Activated CD4-positive, alpha-beta T cell treated with anti-CD3 and anti-CD28 coated beads, Interleukin-10, Interleukin-2, amounts not matched to agents 100 ng/mL and 50 ng/mL, durations not matched to agents 16 hours and 8 hours (primary cell): ENCODE measurements around the gene GOLIM4.
"Not testable (repeated sequence)": the region's sequence is repeated elsewhere in the genome, so short reads cannot be mapped to it uniquely, and the experiment has no call there.

Experiments
- DNase-seq: peaks from one replicate; pipeline ENCODE4 v3.0.0-alpha.2; 2020

Gene GOLIM4

DNA sequence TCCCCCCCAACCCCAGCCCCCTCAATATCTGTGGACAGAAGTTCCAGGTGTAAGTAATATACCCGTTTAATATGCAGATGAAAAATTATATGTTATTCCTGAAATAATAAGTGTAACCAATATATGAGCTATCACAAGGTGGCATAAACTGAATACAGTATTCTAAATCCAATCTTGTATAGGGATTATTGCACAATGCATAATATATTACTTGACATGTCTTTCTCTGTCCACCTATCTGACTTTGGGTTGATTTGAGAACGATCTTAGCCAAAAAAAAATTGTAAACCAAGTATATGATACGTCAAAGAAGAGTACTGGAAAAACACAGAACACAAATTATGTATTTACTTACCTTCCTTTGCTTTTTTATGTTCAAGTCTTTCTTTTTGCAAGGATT is 47.8 kb downstream of the GOLIM4 start:
- no peak for DNase-seq

DNA sequence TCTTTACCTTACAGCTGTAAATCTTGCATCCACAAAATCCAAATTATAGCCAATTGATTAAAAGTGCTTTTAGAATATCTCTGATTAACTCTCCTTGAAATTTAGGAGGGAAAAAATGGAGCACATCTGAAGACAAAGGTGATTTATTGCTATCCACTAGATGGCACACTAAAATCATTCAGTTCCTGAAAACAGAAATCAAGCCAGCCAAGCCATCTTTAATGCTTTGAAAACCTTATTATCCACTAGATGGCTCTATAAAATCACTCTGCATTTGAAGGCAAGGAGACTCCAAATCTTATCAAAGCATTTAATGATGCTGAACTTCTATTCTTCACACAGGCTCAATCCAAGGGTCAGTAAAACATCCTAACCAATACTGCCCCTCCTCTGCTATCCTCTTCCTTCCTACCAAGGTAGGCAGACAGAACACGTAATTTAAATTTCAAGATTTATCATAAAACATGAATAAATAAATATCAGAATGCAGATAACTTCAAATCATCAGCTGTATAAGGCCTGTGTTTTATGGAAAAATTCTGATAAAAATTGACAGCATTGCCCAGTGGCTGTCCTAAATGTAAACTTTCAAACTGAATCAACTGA is 48.4 kb downstream of the GOLIM4 start:
- peak; percentile 72 for DNase-seq

DNA sequence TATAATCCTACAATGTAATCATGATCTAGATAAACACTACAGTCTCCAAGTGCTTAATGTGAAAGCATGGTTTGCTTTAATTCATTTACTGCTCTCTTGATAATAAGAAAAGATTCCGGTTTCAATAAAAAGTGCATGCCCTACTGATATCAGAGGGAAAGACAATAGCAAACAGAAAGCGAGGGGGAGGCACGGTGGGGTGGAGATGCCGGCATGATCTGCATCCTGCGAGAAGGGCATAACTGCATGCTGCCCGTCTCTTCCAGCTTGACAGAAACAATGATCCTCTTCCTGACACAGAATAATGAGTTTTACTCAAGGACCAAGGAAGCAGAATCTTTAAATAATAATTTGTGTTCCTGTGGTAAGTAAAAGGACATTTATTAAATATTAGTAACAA is 51.7 kb downstream of the GOLIM4 start:
- DNase-seq: no peak

DNA sequence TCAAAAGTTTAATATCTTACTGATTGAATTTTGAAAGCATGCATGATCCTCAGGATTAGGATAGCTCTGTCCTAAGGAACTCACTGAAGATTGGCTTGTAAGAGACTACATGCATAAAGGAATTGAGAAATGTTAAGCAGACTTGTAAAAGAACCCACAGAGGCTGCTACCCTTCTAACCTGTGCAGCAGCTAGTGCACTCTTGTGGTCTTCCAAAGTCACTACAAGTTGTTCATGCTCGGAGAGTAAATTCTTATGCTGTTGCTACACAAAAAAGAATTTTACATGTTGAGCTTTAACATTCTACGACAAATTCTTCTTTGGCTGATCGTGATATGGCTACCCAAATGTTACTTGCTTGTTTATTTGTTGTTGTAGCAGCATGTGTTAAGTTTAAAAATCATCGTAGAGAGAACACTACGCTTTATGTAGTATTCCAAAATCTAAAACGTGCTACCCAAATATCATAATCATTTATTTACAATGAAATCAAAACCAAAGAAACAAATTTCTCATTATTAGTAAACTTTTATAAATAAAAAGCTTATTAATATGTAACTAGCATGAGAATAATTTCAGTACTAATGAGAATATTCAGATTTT is 55.0 kb downstream of the GOLIM4 start:
- peak; percentile 46 for DNase-seq

DNA sequence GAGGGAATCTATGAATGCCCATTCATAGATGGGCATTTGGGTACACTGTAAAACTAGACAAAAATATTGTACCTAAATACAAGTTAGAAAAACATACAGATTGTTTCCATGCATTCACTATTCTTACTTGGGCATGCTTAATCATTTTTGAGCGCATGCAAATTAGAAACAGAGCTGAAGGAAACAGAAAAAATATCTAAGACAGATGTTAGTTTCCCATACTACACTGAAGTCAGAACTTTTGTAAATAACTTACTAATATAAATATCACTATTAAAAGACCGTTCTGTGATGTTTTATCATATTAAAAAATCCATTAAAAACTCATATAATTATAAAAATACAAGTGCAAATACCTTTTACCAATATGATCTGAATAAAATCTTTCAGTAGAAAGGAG is 58.7 kb downstream of the GOLIM4 start:
- no peak for DNase-seq

DNA sequence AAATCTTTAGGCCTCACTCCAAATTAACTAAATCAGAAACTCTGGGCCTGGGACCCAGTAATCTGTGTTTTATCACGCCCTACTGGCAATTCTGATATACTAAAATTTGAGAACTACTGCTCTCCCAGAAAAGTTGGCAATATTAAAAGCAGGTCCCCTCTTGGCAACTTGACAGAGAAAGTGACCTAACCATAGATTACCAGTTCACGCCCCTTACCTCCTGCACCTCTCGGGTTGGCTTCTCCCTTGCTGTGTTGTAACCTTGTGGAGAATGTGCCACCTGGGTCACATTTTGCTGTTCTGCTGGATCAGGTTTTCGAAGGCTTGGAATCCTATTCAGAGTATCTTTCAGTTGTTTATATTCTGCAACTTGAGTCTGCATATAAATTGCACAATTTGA is 59.1 kb downstream of the GOLIM4 start:
- DNase-seq: no peak

DNA sequence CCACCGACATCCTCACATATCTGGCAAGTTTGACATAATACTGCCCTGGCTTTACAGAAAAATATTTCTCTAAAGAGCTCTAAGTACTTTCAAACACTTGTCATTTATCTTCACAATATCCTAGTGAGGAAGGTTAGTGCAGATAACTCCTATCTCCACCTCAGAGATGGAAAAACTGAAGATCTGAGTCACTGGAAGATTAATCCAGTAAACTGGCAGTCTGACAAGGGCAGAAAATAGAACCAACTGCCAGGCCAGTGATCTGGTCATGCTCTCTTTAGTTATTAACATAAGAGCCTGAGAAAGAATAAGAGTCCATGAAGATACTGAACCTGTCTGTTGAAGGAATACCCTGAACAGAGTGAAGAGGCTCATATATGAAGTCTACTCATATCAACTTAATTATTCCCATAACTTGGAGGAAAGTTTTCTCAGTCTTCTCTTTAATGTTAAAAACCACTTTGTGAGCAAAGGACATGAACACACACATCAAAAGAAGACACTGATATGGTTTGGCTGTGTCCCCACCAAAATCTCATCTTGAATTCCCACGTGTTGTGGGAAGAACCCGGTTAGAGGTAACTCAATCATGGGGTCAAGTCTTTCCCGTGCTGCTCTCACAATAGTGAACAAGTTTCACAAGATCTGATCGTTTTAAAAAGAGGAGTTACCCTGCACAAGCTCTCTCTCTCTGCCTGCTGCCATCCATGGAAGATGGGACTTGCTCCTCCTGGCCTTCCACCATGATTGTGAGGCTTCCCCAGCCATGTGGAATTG is 61.4 kb downstream of the GOLIM4 start:
- DNase-seq: no peak

DNA sequence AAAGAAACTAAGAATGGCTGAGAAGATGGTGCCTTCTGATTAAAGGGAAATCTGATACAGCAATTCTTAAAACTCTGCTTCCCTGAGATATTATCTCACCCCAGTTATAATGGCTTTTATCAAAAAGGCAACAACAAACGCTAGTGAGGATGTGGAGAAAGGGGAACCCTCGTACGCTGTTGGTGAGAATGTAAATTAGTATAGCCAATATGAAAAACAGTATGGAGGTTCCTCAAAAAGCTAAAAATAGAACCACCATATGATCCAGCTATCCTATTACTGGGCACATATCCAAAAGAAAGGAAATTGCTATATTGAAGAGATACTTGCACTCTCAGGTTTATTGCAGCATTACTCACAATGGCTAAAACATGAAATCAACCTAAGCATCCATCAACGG is 65.1 kb downstream of the GOLIM4 start:
- DNase-seq: no peak

DNA sequence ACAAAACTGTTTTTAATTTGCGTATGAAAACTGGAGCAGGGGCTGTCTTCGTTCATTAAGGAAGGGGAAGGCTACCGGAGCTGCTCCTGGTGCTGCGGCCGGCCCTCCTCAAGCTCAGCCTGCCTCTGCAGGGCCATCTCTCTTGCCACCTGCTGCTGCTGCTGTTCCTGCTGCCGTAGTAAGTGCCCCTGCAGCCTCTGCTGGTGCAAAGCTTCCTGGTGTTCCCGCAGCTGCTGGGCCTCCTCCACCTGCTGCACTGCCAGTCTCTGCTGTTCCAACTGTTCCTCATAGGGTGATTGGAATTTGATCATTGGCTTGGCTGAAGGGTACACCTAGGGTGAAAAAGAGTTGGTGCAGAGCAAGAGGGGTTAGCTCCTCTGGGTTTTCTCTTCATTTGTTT is 66.0 kb downstream of the GOLIM4 start:
- DNase-seq: no peak

DNA sequence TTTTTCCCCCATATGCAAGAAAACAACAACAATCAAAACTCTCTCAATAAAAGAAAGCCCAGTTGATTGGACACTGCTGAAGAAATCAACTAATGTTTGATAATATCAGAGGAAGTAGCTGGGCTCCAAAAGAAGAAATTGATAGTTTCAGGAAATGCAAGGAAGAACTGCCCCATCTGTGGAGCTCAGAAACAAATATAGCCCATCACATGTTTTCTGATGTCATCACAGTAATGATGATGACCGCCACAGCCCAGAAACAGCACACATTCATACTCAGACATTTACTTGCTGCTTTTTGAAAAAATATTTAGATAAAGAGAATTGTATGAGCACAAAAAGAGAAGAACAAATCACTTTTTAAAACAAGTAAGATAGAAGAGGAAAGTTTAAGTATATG is 67.6 kb downstream of the GOLIM4 start:
- no peak for DNase-seq

DNA sequence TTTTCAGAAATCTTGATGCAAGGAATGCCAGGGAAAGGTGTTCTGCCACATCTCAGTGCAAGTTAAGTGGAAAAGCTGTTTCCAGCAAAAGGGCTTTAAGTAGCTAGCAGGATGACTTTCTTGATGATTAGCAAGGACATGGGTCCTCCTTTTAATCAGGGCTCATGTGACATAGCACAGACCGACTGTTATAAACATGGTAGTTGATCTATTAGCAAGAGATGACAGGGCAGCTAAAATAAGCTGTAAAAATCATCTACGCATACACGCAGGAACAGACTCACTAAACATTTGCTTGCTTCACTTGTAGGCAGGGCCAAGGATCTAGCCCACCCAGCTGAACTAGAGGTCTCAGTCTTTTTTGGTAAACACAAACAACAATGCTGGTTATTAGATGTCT is 69.0 kb downstream of the GOLIM4 start:
- no peak for DNase-seq

DNA sequence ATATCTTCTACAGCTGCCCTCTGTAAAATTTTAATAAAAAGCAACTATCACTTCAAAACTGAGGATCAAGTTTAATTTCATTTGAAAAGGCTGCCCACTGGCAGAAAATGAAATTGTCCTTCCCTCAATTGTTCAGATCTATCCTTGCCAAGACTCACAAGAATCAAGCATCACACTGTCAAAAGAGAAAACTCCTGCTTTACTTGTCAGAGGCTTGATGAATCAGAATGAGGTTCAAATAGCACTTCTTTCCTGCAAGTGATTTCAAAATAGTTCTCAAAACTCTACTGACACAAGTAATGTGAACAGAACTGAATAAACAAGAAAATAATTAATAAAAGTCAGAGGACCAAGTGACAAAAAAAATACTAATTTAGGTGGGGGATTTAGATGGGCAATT is 70.6 kb downstream of the GOLIM4 start:
- peak; percentile 30 for DNase-seq

DNA sequence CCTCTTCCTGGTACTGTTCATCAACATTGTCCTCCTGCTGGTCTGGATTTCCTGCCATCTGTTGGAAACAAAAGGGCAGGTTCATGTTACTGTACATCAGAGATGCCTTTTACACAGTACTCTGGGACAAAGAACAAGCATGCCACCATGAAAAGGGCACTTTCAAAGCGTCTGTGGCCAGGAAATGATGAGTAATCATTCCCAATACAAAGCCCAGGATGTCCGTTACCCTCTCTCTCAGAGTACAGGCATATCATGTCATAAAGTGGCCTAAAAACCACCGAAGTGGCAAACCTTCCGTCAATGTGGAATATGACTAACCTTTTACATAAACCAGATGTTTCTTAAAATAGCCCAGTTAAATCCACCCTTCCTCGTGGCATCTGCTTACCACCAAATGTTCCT is 71.2 kb downstream of the GOLIM4 start:
- DNase-seq: peak; percentile 85

DNA sequence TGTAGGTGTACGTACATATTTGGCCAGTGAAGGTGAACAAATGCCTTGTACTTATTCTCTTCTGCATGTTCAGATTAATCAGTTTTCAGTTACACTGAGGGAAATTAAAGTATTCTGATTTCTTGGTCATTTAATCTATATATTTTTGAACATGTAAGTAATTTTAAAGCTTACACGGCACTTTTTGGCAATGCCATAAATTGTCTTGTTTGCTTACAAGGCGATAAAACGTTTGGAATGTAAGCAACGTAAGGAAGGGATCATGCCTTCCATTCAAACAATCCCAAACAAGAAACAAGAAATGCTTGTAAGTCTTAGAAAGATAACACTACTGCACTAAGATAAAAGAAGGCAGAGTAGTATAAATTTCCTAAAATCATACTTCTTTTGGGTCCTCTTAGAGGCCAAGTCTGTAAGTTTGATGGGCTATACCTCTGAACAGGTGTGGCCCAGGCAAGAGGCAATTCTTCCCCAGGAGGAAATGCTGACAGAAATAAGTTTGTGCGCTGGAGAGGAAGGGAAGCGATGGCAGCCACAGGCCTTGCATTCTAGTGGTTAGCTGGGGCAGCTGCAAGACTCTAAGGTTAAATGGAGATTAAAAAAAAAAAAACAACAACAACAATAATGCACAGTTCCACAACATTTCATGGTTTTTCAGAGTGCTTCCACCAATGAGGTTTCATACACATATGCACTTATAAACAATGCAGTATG is 73.8 kb downstream of the GOLIM4 start:
- DNase-seq: no peak

DNA sequence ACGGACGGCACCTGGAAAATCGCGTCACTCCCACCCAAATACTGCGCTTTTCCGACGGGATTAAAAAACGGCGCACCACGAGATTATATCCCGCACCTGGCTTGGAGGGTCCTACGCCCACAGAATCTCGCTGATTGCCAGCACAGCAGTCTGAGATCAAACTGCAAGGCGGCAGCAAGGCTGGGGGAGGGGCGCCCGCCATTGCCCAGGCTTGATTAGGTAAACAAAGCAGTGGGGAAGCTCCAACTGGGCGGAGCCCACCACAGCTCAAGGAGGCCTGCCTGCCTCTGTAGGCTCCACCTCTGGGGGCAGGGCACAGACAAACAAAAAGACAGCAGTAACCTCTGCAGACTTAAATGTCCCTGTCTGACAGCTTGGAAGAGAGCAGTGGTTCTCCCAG is 84.4 kb downstream of the GOLIM4 start:
- DNase-seq: not testable (repeated sequence)

DNA sequence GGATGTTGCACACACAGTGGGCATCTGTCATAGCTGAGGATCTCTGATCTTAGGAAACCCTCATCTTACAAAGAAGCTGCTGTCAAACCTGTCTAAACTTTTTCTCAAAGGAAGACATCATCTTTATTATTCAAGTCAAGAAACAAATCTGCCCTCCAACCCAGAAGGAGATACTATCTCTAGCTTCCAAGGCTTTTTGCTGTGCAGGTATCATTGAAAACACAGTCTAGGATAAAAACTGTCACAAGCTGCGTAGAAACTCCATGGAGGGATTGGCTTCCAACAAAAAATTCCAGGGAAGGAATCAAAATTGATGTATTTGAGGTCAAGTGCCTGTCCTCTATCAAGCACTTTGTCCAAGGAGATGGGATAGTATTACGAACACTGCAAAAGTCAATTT is 89.1 kb downstream of the GOLIM4 start:
- DNase-seq: no peak

DNA sequence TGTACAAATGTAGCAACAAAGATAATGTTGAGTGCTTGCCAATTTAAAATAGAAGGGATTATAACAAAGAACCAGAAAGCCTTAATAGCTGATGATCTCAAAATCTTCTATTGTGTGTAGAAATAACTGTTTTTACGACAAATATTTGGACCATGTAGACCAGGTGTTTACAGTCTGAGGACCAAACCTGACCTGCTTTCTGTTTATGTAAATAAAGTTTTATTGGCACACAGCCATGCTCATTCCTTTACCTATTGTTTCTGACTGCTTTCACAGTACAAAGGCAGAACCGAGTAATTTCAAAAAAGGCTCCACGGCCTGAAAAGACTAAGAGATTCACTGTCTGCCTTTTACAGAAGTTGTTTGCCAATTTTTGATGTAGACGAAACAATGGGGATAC is 91.8 kb downstream of the GOLIM4 start:
- DNase-seq: no peak

DNA sequence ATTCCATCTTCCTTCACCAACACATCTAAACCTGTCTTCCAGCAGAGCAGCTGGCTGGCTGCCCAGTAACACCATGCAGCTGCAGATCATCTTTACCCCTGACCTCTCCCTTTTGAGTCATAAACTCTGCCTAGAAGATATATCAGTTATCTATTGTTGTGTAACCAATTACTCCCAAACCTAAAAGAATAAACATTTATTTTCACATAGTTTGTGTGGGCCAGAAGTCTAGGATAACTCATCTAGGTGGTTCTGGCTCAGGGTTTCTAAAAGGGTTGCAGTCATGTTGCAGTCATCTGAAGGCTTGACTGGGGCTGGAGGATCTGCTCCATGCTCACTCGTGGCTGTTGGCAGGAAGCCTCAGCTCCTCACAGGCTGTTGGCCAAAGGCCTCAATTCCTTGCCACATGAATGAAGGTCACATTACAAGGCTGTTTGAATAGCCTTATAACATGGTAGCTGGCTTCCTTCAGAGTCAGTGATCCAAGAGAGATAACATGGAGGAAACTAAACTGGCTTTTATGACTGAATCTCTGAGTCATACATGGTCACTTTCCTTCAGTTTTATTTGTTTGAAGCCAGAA is 92.8 kb downstream of the GOLIM4 start:
- DNase-seq: no peak

DNA sequence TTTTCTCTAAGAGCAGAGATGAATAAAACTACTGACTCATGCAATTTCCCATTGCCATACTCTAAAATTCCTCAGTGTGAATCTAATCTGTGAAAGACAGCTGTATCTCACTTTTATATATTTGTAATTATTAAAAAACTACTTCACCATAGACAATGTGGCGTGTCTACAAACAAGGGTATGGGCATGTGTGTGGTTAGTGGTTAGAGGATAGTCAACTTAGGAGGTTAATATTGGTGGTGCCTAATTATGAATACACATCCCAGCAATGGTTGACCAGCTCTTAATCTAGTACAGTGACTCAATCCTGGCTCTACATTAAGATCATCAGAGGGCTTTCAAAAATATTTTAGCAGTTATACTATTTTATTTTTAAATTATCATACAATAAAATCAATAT is 94.5 kb downstream of the GOLIM4 start:
- no peak for DNase-seq

DNA sequence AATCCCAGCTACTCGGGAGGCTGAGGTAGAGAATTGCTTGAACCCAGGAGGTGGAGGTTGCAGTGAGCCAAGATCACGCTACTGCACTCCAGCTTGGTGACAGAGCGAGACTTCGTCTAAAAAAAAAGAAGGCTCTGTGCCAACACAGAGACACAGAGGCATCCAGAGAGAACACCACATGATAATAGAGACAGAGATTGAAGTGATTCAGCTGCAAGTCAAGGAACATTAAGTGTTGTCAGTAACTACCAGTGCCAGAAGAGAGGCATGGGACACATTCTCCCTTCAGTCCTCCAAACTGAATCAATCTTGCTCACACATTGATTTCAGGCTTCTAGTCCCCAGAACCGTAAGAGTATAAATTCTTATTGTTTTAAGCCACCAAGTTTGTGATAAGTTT is 97.5 kb downstream of the GOLIM4 start:
- DNase-seq: no peak

DNA sequence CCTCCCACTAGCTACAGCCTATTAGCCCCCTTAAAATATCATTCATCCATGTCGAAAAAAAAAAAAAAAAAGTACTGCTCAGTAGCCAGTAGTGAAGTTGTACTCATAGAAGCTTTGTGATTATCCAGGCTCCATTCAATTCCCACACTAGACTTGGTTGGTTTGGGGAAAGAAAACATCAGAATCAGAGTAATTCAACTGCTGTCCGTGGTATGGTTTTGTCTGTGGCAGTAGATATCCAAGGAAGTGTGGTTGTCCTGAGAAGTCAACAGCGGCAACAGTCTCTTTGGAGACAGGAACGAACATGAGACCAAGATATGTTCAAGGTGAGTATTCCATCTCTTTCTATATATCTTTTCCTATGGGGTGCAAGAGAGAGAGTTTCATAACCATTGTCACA is 99.2 kb downstream of the GOLIM4 start:
- no peak for DNase-seq

DNA sequence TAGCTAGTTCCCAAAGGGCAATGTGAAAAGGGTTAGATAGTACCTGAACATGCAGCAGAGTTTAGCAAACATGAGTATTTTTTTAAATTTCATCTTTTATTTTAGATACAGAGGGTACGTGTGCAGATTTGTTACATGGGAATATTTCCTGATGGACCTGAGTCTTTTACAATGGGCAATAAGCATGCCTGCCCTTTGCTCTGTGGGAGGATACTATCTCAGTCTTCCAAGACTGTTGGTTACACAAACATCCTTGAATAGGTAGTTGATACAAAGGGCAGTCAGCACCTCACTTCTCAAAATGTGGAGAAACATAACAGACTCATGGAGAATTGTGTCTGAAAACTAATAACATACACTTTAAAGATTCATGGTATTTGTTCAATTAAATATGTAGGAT is 103.3 kb downstream of the GOLIM4 start:
- DNase-seq: no peak

DNA sequence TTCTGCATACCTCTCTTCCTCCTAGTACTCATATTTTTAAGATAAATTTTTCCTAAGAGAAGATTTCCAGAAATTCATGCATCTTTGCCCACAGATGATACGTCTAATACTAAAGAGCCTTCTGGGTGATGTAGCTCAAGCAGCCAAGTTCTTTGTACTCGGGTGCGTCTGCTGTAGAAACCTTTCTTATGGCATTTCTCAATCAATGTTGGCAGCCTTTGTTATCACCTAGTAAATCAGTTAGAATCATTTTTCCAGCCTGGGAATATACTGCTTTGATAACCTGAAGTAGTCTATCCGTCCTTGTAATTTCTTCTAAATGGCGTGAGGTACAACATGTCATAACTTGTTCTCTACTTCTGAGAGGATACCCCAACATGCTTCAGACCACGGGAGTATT is 104.5 kb downstream of the GOLIM4 start:
- no peak for DNase-seq

DNA sequence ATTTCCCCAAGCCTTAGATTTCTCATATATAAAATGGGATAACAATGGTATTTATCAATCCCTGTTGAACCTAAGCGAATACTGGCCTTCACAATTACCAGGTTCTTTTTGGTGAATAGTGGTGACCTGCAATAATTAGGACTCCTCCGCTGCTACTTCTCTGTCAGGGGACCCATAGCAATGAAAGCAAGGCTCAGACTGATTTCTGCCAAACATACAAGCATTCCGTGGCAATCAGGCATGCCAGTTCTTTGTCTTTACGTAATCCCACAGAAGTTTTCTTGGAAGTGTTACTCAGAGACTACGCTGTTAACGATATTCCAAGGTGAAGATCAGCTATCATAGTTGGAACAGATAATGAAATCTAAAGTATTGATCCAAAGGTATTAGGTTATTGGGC is 105.7 kb downstream of the GOLIM4 start:
- DNase-seq: no peak
